GM19239 (cell line): ENCODE measurements around the gene EEFSEC.

ENCODE experiments used
- DNase-seq: peaks from one replicate; pipeline ENCODE4 v3.0.0; 2011; ENCODE audit warnings: low spot score; ENCODE audit not compliant: insufficient read length
- FAIRE-seq: peaks from 2 replicates; lab custom pipeline; 2011; peaks lifted over from hg19 to GRCh38; lab: Jason Lieb, UNC

EEFSEC gene, protein sequence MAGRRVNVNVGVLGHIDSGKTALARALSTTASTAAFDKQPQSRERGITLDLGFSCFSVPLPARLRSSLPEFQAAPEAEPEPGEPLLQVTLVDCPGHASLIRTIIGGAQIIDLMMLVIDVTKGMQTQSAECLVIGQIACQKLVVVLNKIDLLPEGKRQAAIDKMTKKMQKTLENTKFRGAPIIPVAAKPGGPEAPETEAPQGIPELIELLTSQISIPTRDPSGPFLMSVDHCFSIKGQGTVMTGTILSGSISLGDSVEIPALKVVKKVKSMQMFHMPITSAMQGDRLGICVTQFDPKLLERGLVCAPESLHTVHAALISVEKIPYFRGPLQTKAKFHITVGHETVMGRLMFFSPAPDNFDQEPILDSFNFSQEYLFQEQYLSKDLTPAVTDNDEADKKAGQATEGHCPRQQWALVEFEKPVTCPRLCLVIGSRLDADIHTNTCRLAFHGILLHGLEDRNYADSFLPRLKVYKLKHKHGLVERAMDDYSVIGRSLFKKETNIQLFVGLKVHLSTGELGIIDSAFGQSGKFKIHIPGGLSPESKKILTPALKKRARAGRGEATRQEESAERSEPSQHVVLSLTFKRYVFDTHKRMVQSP

DNA sequence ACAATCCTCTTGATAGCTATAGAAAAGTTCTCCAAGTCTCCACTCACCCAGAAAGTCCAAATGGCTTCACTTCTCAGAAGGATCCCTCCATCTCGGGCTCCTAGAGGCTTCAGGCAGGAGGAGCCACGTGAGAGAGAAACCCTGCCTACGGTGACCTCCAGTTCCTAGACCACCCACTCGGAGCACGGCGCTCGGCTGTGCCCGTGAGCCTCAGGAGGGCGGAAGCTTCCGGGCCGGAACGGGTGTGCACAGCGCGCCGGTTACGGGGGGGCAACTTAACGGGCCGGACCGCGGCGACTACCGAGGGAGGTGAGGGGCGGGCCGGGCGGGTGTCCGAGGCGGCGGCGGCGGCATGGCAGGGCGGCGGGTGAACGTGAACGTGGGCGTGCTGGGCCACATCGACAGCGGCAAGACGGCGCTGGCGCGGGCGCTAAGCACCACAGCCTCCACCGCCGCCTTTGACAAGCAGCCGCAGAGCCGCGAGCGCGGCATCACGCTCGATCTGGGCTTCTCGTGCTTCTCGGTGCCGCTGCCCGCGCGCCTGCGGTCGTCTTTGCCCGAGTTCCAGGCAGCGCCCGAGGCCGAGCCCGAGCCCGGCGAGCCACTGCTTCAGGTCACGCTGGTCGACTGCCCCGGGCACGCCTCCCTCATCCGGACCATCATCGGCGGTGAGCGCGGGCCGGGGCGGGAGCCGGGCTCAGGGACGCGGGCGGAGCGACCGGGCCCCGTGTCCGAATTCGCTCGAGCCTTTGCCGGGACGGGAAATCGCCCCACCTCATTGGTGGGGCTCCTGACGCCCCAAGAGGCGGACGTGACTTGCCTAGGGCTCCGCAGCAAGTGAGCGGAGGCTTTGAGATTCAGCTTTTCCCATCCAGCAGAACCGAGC, at the start of gene EEFSEC:
EEFSEC (plus strand) TSS at position 326 of the 886 bp plus-strand sequence; CDS start at position 353, 27 bp downstream.
- FAIRE-seq (peak; percentile 61), DNase-seq (peak; percentile 65)

DNA sequence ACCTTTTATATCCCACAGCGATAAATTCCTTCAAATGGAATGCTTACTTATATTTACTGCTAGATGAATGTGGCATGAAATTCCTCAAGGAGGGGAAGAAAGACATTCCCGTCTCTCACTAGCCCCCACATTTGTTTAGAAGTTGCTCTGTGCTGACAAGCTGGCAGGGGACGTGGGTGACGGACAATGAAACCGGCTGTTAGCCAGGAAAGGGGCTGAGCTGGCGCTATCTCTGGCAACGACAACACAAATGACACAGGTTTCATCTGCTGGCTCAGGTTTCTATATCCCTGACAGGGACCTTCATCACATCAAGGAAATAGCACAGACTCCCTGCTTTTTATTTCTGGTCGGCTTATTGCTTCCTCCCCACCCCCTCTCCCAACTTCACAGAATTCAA, 45.4 kb upstream of the EEFSEC start:
- no peak for DNase-seq
- FAIRE-seq: no peak

DNA sequence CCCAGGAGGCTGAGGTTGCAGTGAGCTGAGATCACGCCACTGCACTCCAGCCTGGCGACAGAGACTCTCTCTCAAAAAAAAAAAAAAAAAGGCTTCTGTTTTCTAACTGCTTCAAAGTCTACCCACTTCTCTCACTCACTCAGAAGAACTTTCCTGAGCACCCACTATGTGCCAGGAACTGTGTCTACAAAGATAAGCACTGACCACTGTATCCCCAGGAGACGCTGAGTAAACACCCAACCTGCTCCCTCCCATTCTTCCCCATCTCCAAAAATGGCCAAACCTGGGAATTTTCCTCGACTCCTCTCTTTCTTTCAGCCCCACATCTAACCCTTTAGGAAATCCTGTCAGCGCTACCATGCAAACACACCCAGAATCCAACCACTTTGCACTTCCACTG, 42.1 kb upstream of the EEFSEC start:
- FAIRE-seq (no peak), DNase-seq (no peak)

DNA sequence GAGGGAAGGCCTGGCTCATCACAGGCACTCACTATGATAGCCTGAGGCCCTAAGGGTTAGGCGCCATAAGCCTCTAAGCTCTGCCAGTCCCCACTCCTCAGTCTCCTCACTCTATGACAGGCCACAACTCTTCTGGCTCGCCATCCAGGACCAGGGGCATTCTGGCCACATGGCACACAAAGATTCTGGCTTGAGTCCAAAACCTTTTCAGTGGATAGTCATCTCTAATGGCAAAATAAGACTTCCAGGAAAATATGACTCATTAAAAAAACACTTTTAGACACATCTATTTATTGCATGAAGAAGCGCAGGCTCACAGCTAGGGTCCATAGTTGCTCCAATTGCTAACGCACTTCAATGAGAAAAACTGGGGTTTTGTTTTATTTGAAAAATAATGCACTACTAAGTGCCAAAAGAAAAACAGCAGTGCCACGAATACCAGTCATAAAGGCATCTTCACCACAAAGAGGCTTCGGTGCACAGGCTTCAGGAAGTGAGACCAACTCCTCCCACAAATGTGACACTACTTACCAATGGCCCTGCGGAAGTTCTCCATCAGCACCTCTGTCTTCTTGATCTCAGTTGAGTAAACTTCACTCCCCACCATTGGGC, 40.8 kb upstream of the EEFSEC start:
- DNase-seq (no peak), FAIRE-seq (no peak)

- FAIRE-seq: peak; percentile 84
- DNase-seq: no peak
Measured at GRCh38 chr3:128113817-128114794, 39.2 kb upstream of the EEFSEC start.

GRCh38 chr3:128122013-128122412, 31.3 kb upstream of the EEFSEC start:
- FAIRE-seq (no peak), DNase-seq (no peak)

GRCh38 chr3:128123156-128123537, 30.1 kb upstream of the EEFSEC start:
- FAIRE-seq (no peak), DNase-seq (no peak)

GRCh38 chr3:128123538-128124368, 29.5 kb upstream of the EEFSEC start, which contains the start of gene RUVBL1:
TSS of gene RUVBL1 (minus strand) at chr3:128123812. CDS start at chr3:128123724, 88 bp downstream.
- DNase-seq: peak; percentile 95
- peak; percentile 92 for FAIRE-seq

DNA sequence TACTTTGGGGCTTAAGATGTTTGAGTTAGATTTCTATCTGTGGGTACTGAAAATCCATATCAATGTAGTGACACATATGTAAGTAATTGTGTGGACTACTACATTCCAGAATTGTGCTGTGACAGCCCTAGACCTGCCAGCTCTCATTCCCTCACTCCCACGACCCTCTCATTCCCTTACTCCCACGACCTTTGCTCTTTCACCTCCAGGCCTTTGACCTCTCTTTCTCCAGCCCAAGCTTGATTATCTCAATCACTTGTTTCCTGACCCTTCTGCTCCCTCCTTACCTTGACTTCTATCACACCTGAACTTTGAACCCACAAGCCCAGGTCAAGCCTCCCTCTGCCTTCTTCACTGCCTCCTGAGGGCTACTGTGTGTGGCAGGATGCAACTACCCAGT, 26.0 kb upstream of the EEFSEC start:
- no peak for FAIRE-seq
- no peak for DNase-seq

- FAIRE-seq: no peak
Measured at GRCh38 chr3:128128251-128128650, 25.0 kb upstream of the EEFSEC start.

DNA sequence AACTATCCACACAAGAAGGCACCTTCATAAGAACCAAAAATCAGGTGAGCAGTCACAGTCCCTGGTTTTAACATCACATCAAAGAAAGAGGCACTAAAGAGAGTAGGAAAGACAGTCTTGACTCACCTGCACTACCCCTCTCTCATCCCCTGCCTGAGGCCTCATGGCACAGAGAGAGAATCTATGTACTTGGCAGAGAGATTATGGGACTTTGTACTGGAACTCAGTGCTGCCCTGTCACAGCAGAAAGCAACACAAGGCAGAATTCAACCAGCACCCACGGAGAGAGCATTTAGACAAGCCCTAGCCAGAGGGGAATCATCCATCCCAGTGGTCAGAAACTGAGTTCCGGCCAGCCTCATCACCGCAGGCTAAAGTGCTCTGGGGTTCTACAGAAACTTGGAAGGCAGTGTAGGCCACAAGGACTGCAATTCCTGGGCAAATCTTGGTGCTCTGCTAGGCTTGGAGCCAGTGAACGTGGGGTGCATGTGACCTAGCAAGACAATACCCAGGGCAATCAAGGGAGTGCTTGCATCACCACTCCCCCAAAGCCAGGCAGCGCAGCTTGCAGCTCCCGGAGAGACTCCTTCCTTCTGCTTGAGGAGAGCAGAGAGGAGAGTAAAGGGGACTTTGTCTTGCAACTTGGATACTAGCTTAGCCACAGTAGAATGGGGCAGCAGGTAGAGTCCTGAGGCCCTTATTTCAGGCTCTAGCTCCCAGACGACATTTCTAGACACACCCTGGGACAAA, 21.2 kb upstream of the EEFSEC start:
- DNase-seq: no peak
- no peak for FAIRE-seq

More at GRCh38 chr3:128128251-128128650, 25.0 kb upstream of the EEFSEC start:
- DNase-seq: no peak

GRCh38 chr3:128133273-128133883, 19.9 kb upstream of the EEFSEC start:
- DNase-seq: no peak
- FAIRE-seq: no peak

DNA sequence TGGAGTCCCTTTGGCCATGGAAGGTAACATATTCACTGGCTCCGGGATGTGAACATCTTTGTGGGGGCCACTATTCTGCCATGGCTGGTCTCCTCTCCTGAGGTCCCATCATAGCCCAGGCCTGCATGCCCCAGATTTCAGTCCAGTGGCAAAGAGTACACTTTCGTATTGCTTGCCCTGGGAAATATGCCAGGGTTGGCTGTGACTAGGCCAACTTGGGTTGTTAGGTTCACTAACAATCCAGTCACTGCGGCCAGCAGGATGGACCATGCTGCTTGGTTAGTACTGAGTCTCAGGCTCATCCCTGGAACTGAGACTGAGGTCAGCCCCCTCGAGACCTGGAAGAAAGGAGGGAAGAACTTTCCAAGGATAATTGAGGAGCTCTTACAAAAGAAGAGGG, 9.8 kb upstream of the EEFSEC start:
- no peak for FAIRE-seq

DNA sequence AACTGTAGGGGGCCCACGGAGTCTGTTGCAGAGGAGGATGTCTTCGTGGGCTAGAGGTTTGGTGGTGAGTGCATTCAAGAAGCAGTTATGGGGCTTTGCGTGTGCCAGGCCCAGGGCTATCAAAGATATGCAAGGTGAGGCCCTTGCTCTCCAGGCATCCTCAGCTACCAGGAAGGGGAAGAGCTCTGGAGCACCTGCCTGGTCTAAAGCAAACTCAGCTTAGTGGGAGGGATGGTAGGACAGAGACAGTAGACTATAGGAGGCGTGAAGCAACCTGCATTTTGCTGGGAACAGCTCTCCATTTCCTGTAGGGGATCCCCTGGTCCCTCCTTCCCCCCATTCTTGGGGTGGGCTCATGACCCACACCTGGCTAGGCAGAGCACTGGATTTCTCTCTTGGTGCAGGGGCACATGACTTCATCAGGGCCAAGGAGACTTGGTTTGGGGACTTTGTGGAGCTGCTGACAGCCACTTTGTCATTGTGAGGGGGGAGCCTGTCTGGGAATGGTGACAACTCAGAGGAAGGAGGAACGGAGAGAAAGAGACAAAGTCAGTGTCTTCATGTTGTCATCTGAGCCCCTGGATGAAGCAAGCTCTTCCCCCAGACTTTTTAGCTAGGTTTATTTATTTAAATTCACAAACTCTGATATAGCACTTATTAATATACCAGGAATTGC, 8.6 kb upstream of the EEFSEC start:
- FAIRE-seq: no peak

More for the DNA sequence above, 9.8 kb upstream of the EEFSEC start:
- no peak for DNase-seq

DNA sequence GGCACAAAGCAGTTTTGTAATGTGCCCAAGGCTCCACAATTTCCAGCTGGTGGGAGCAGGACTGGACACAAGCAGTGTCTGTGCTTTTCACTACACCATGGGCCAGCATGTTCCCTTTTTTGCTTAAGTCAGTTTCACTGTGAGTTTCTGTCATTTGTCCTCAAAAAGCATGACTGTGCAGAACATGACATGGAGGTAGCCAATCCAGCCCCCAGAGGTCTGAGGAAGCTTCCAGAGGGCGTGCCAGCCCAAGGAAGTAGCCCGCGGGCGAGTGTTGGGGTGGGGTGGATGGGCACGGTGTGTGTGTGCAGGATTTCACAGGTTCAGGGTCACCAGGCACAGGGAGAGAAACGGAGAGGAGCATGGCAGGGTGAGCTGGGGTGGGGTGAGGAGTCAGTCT, 8.0 kb upstream of the EEFSEC start:
- FAIRE-seq (no peak), DNase-seq (no peak)

More for the DNA sequence above, 8.6 kb upstream of the EEFSEC start:
- DNase-seq: no peak

DNA sequence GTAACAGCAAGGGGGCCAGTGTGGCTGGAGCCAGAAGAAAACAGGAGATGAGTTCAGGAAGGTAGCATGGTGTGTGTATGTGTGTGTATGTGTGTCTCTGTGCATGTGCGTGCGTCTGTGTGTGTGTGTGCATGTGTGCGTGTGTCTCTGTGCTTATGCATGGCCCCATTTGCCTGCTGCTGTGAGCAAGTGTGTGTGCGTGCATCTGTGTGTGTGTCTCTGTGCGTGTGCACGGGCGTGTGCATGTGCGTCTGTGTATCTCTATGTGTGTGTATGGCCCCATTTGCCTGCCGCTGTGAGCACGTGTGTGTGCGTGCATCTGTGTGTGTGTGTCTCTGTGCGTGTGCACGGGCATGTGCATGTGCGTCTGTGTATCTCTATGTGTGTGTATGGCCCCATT, 7.1 kb upstream of the EEFSEC start:
- no peak for FAIRE-seq
- DNase-seq: no peak

DNA sequence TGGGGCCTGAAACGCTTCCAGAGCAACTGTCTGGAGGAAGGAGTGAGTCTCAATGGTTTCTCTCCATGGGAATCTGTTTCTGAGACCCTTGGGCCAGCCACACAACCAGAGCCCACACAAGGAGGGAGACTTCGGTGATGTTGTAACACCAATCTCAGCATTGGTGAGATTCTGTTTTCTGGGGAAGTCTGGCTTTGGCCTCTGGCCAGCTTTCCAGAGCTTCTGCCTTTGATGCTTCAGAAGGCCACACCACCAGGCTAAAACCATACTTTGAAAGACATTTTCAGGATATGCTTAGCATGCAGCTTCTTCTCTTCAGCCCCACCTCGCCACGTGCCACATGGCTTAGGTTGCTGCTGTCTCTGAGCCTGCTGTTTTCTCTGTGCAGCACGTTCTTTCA, 3.6 kb upstream of the EEFSEC start:
- no peak for DNase-seq
- no peak for FAIRE-seq
